HG02943 (cell line): ENCODE measurements around the gene EGLN2.
"Not testable (repeated sequence)": the region's sequence is repeated elsewhere in the genome, so short reads cannot be mapped to it uniquely, and the experiment has no call there.

ENCODE experiments used
- ATAC-seq: cut with Tn5 transposase; IDR thresholded peaks from one replicate; pipeline ENCODE4 v1.9.1; 2021; ENCODE audit warnings: mild to moderate bottlenecking, low read depth, moderate library complexity; ENCODE audit not compliant: unreplicated experiment

The EGLN2 gene

GRCh38 chr19:40798683-40799557 is at the start of gene EGLN2:
TSS of gene EGLN2 (plus strand) at chr19:40799191. CDS start at chr19:40800573, 1,382 bp downstream.
- ATAC-seq: peak; percentile 77

- ATAC-seq: peak; percentile 92
Measured at GRCh38 chr19:40750058-40750873, 48.7 kb upstream of the EGLN2 start, which contains the start of gene ACTMAP. TSS of gene ACTMAP (minus strand) at chr19:40750477. CDS start at chr19:40749803, 674 bp downstream.

- ATAC-seq: peak; percentile 49
Measured at GRCh38 chr19:40750874-40751537, 48.0 kb upstream of the EGLN2 start, which contains the start of gene SNRPA. TSS of gene SNRPA (plus strand) at chr19:40751203. CDS start at chr19:40751409, 206 bp downstream.

GRCh38 chr19:40752257-40752781 is 46.7 kb upstream of the EGLN2 start:
- ATAC-seq: no peak

- no peak for ATAC-seq
Measured at GRCh38 chr19:40754611-40755247, 44.3 kb upstream of the EGLN2 start.

GRCh38 chr19:40755248-40755624 is 43.8 kb upstream of the EGLN2 start:
- ATAC-seq: no peak

GRCh38 chr19:40755791-40756190 is 43.2 kb upstream of the EGLN2 start:
- ATAC-seq: no peak

GRCh38 chr19:40756502-40757110 is 42.4 kb upstream of the EGLN2 start:
- ATAC-seq: no peak

GRCh38 chr19:40758491-40758890 is 40.5 kb upstream of the EGLN2 start:
- ATAC-seq: no peak

GRCh38 chr19:40759352-40759751 is 39.6 kb upstream of the EGLN2 start:
- no peak for ATAC-seq

GRCh38 chr19:40762754-40763470 is 36.1 kb upstream of the EGLN2 start:
- no peak for ATAC-seq

- no peak for ATAC-seq
Measured at GRCh38 chr19:40763526-40763925, 35.5 kb upstream of the EGLN2 start.

- no peak for ATAC-seq
Measured at GRCh38 chr19:40763963-40764362, 35.0 kb upstream of the EGLN2 start.

- ATAC-seq: not testable (repeated sequence)
Measured at GRCh38 chr19:40766385-40766784, 32.6 kb upstream of the EGLN2 start.

- ATAC-seq: no peak
Measured at GRCh38 chr19:40768869-40769268, 30.1 kb upstream of the EGLN2 start.

- ATAC-seq: not testable (repeated sequence)
Measured at GRCh38 chr19:40771101-40771862, 27.7 kb upstream of the EGLN2 start.

- ATAC-seq: no peak
Measured at GRCh38 chr19:40774916-40775631, 23.9 kb upstream of the EGLN2 start, which contains the start of gene MIA. TSS of gene MIA (plus strand) at chr19:40775521. CDS start at chr19:40775543, 22 bp downstream.
